Stimulated activated memory B cell treated with anti-CD40 and anti-IgM and Interleukin-4, amounts not matched to agents 10 μg/mL and 1 μg/mL and 100 μg/mL, for 72 hours (primary cell): Measurements from ENCODE around the gene TRPM3.
"Not testable (repeated sequence)": the region's sequence is repeated elsewhere in the genome, so short reads cannot be mapped to it uniquely, and the experiment has no call there.

Experiments used
- ATAC-seq: fragments of 150-1000 bp; cut with Tn5 transposase; 2 replicates; pipeline ENCODE4 v1.10.0; 2021
- H3K27ac Mint-ChIP-seq: one replicate; pipeline ENCODE4 v1.8.0; 2022; ENCODE audit warnings: mild to moderate bottlenecking, mixed read lengths
- H3K27me3 Mint-ChIP-seq: one replicate; pipeline ENCODE4 v1.8.0; 2022; ENCODE audit warnings: mixed read lengths
- H3K36me3 Mint-ChIP-seq: one replicate; pipeline ENCODE4 v1.8.0; 2022; ENCODE audit warnings: mixed read lengths
- H3K4me1 Mint-ChIP-seq: one replicate; pipeline ENCODE4 v1.8.0; 2022; ENCODE audit warnings: mixed read lengths
- H3K4me3 Mint-ChIP-seq: one replicate; pipeline ENCODE4 v1.8.0; 2022; ENCODE audit warnings: mild to moderate bottlenecking, moderate library complexity, mixed read lengths
- H3K9me3 Mint-ChIP-seq: one replicate; pipeline ENCODE4 v1.8.0; 2022; ENCODE audit warnings: mixed read lengths

Gene TRPM3

GRCh38 chr9:70668751-70669150, 452.7 kb downstream of the TRPM3 start:
- H3K4me3 Mint-ChIP-seq, result no peak overlapping the region
- no peaks in the 10 kb centered on the region for H3K36me3 Mint-ChIP-seq
- ATAC-seq, result no peak
- H3K4me1 Mint-ChIP-seq, result no peaks in the 10 kb centered on the region
- H3K27me3 Mint-ChIP-seq, result no peaks in the 10 kb centered on the region
- H3K27ac Mint-ChIP-seq, result no peak overlapping the region
- H3K9me3 Mint-ChIP-seq, result no peaks in the 10 kb centered on the region

GRCh38 chr9:70658765-70659164, 462.7 kb downstream of the TRPM3 start:
- H3K27me3 Mint-ChIP-seq, result peaks cover 19% of the 10 kb centered on the region
- no peak overlapping the region for H3K4me3 Mint-ChIP-seq
- H3K27ac Mint-ChIP-seq, result no peak overlapping the region

GRCh38 chr9:70656281-70656680, 465.1 kb downstream of the TRPM3 start:
- no peak for ATAC-seq
- Mint-ChIP-seq H3K9me3 (peaks cover 5% of the 10 kb centered on the region), H3K4me3 (no peak overlapping the region), H3K36me3 (no peaks in the 10 kb centered on the region), H3K27me3 (peaks cover 7% of the 10 kb centered on the region), H3K4me1 (no peaks in the 10 kb centered on the region), H3K27ac (no peak overlapping the region)

More at GRCh38 chr9:70658765-70659164, 462.7 kb downstream of the TRPM3 start:
- no peaks in the 10 kb centered on the region for H3K36me3 Mint-ChIP-seq
- no peak for ATAC-seq
- no peaks in the 10 kb centered on the region for H3K4me1 Mint-ChIP-seq
- H3K9me3 Mint-ChIP-seq, result peaks cover 5% of the 10 kb centered on the region

- ATAC-seq, result no peak
- Mint-ChIP-seq H3K27ac (no peak overlapping the region), H3K36me3 (no peaks in the 10 kb centered on the region), H3K4me3 (no peak overlapping the region), H3K4me1 (no peaks in the 10 kb centered on the region), H3K9me3 (peaks cover 5% of the 10 kb centered on the region), H3K27me3 (no peaks in the 10 kb centered on the region)
Observed at GRCh38 chr9:70654144-70654543, 467.3 kb downstream of the TRPM3 start.

- H3K4me3 Mint-ChIP-seq, H3K4me1 Mint-ChIP-seq, ATAC-seq, H3K36me3 Mint-ChIP-seq, H3K27ac Mint-ChIP-seq, H3K9me3 Mint-ChIP-seq: not testable (repeated sequence)
- H3K27me3 Mint-ChIP-seq, result peaks cover 15% of the 10 kb centered on the region
Observed at GRCh38 chr9:70644627-70645026, 476.8 kb downstream of the TRPM3 start.

- Mint-ChIP-seq H3K4me1 (no peaks in the 10 kb centered on the region), H3K9me3 (no peaks in the 10 kb centered on the region), H3K27me3 (peaks cover 15% of the 10 kb centered on the region), H3K27ac (no peak overlapping the region), H3K36me3 (no peaks in the 10 kb centered on the region), H3K4me3 (no peak overlapping the region)
- ATAC-seq, result no peak
Observed at GRCh38 chr9:70642341-70642740, 479.1 kb downstream of the TRPM3 start.

- Mint-ChIP-seq H3K27ac (no peak overlapping the region), H3K4me3 (no peak overlapping the region), H3K9me3 (no peaks in the 10 kb centered on the region), H3K36me3 (no peaks in the 10 kb centered on the region), H3K27me3 (peaks cover 15% of the 10 kb centered on the region), H3K4me1 (no peaks in the 10 kb centered on the region)
- ATAC-seq, result no peak
Observed at GRCh38 chr9:70641631-70642030, 479.8 kb downstream of the TRPM3 start.

- H3K27me3 Mint-ChIP-seq, result peaks cover 15% of the 10 kb centered on the region
Observed at GRCh38 chr9:70641031-70641430, 480.4 kb downstream of the TRPM3 start.

GRCh38 chr9:70639853-70640814, 481.3 kb downstream of the TRPM3 start:
- no peak for ATAC-seq
- H3K27ac Mint-ChIP-seq, result no peak overlapping the region
- H3K4me3 Mint-ChIP-seq, result no peak overlapping the region

More at GRCh38 chr9:70641031-70641430, 480.4 kb downstream of the TRPM3 start:
- H3K9me3 Mint-ChIP-seq, result no peaks in the 10 kb centered on the region
- H3K4me1 Mint-ChIP-seq, result no peaks in the 10 kb centered on the region
- ATAC-seq, result no peak
- no peak overlapping the region for H3K4me3 Mint-ChIP-seq
- no peaks in the 10 kb centered on the region for H3K36me3 Mint-ChIP-seq
- no peak overlapping the region for H3K27ac Mint-ChIP-seq

GRCh38 chr9:70635790-70636189, 485.6 kb downstream of the TRPM3 start:
- H3K36me3 Mint-ChIP-seq, result no peaks in the 10 kb centered on the region
- H3K27ac Mint-ChIP-seq, result no peak overlapping the region
- no peaks in the 10 kb centered on the region for H3K4me1 Mint-ChIP-seq
- H3K4me3 Mint-ChIP-seq, result no peak overlapping the region
- ATAC-seq, result no peak
- H3K27me3 Mint-ChIP-seq, result no peaks in the 10 kb centered on the region
- H3K9me3 Mint-ChIP-seq, result no peaks in the 10 kb centered on the region

More at GRCh38 chr9:70639853-70640814, 481.3 kb downstream of the TRPM3 start:
- H3K36me3 Mint-ChIP-seq, result no peaks in the 10 kb centered on the region
- peaks cover 15% of the 10 kb centered on the region for H3K27me3 Mint-ChIP-seq
- H3K4me1 Mint-ChIP-seq, result no peaks in the 10 kb centered on the region
- H3K9me3 Mint-ChIP-seq, result no peaks in the 10 kb centered on the region

GRCh38 chr9:70634696-70635095, 486.7 kb downstream of the TRPM3 start:
- no peaks in the 10 kb centered on the region for H3K27me3 Mint-ChIP-seq
- ATAC-seq, result no peak
- no peaks in the 10 kb centered on the region for H3K36me3 Mint-ChIP-seq
- H3K9me3 Mint-ChIP-seq, result no peaks in the 10 kb centered on the region
- H3K27ac Mint-ChIP-seq, result no peak overlapping the region
- no peak overlapping the region for H3K4me3 Mint-ChIP-seq
- no peaks in the 10 kb centered on the region for H3K4me1 Mint-ChIP-seq

- Mint-ChIP-seq H3K9me3 (no peaks in the 10 kb centered on the region), H3K27me3 (peaks cover 17% of the 10 kb centered on the region), H3K27ac (no peak overlapping the region), H3K36me3 (no peaks in the 10 kb centered on the region), H3K4me1 (no peaks in the 10 kb centered on the region), H3K4me3 (no peak overlapping the region)
- no peak for ATAC-seq
Observed at GRCh38 chr9:70630971-70631370, 490.4 kb downstream of the TRPM3 start.

GRCh38 chr9:70629080-70629685, 492.2 kb downstream of the TRPM3 start:
- not testable (repeated sequence) for ATAC-seq, H3K4me1 Mint-ChIP-seq, H3K9me3 Mint-ChIP-seq, H3K4me3 Mint-ChIP-seq, H3K36me3 Mint-ChIP-seq, H3K27ac Mint-ChIP-seq
- peaks cover 30% of the 10 kb centered on the region for H3K27me3 Mint-ChIP-seq

GRCh38 chr9:70625078-70625477, 496.3 kb downstream of the TRPM3 start:
- H3K4me1 Mint-ChIP-seq, result no peaks in the 10 kb centered on the region
- no peak for ATAC-seq
- H3K9me3 Mint-ChIP-seq, result no peaks in the 10 kb centered on the region
- H3K36me3 Mint-ChIP-seq, result no peaks in the 10 kb centered on the region
- peaks cover 30% of the 10 kb centered on the region for H3K27me3 Mint-ChIP-seq
- H3K4me3 Mint-ChIP-seq, result no peak overlapping the region
- no peak overlapping the region for H3K27ac Mint-ChIP-seq

- Mint-ChIP-seq H3K36me3 (no peaks in the 10 kb centered on the region), H3K27ac (no peak overlapping the region), H3K4me3 (no peak overlapping the region), H3K27me3 (no peaks in the 10 kb centered on the region), H3K4me1 (no peaks in the 10 kb centered on the region), H3K9me3 (no peaks in the 10 kb centered on the region)
- no peak for ATAC-seq
Observed at GRCh38 chr9:70618784-70619183, 502.6 kb downstream of the TRPM3 start.
